COLO829 (cell line): ENCODE results near the gene MAGEH1.
"Not testable (repeated sequence)": the region's sequence is repeated elsewhere in the genome, so short reads cannot be mapped to it uniquely, and the experiment has no call there.

Experiments used
- DNase-seq: peaks from one replicate; pipeline ENCODE4 v3.0.0; 2012; ENCODE audit warnings: low spot score

The MAGEH1 gene, protein sequence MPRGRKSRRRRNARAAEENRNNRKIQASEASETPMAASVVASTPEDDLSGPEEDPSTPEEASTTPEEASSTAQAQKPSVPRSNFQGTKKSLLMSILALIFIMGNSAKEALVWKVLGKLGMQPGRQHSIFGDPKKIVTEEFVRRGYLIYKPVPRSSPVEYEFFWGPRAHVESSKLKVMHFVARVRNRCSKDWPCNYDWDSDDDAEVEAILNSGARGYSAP

DNA sequence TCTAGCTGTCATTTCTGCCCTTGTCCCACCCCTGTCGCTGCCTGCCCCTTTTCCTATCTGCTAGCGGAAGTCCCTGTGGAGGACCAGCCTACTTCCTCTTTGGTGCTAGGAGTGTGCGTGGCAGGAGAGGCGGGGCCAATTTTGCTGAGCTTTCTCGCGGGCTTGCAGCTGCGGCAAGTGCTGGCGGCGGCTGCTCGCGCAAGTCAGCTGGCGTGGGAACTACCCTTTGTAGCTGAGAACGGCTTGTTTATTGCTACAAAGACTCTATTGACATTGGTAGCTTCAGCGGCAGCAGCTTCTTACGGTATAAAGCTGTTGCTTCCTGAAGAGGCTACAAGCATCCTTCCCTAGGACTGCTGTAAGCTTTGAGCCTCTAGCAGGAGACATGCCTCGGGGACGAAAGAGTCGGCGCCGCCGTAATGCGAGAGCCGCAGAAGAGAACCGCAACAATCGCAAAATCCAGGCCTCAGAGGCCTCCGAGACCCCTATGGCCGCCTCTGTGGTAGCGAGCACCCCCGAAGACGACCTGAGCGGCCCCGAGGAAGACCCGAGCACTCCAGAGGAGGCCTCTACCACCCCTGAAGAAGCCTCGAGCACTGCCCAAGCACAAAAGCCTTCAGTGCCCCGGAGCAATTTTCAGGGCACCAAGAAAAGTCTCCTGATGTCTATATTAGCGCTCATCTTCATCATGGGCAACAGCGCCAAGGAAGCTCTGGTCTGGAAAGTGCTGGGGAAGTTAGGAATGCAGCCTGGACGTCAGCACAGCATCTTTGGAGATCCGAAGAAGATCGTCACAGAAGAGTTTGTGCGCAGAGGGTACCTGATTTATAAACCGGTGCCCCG is at the start of gene MAGEH1:
Gene MAGEH1, plus strand, starts transcription at position 138 of the 843 bp plus-strand sequence. Its CDS starts 248 bp downstream, at position 386.
- peak; percentile 56 for DNase-seq

DNA sequence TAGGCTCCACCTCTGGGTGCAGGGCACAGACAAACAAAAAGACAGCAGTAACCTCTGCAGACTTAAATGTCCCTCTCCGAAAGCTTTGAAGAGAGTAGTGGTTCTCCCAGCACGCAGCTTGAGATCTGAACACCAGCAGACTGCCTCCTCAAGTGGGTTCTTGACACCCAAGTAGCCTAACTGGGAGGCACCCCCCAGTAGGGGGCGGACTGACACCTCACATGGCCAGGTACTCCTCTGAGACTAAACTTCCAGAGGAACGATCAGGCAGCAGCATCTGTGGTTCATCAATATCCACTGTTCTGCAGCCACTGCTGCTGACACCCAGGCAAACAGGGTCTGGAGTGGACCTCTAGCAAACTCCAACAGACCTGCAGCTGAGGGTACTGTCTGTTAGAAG is 24.8 kb upstream of the MAGEH1 start:
- DNase-seq: not testable (repeated sequence)

DNA sequence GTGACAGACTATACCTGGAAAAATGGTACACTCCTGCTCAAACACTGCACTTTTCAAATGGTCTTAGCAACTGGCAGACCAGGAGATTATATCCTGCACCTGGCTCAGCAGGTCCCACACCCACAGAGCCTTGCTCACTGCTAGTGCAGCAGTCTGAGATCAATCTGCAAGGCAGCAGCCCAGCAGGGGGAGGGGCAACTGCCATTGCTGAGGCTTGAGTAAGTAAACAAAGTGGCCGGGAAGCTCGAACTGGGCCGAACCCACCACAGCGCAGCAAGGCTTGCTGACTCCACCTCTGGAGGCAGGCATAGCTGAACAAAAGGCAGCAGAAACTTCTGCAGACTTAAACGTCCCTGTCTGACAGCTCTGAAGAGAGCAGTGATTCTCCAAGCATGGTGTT is 8.5 kb upstream of the MAGEH1 start:
- not testable (repeated sequence) for DNase-seq

DNA sequence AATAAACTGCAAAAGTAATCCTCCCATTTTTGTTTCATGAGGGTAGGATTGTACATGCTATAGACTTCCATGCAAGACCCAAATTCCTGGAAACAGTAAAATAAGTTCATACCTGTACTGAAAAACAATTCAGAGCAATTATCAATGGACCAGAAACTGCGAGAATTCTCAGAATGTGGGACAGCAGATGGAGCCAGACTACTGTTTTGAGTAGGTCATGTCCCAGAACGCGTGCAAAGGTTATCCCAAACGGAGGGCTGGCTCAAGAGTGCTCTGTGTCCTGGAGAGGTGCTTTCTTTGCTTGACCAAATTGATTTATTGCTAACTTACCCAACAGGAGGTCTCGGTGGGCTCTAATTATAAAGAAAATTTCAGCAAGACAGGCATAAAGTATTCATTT is 1.7 kb upstream of the MAGEH1 start:
- DNase-seq: no peak

DNA sequence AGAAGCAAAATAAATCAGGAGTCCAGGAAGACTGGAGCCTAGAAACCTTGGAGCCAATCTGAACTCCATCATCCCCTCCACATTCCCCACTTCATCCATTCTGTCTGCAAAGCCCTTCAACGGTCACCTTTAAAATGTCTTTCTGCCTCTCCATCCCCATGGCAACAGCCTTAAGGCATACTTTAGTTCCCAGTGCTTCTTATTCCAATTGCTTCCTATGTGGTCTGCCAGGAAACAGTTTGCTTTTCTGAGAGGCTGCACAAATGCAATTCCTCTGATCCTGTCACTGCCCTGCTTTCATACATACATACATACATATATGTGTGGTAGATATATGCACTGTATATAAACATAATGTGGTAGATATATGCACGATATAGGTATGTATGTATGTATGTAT is 786 bp upstream of the MAGEH1 start:
- no peak for DNase-seq

DNA sequence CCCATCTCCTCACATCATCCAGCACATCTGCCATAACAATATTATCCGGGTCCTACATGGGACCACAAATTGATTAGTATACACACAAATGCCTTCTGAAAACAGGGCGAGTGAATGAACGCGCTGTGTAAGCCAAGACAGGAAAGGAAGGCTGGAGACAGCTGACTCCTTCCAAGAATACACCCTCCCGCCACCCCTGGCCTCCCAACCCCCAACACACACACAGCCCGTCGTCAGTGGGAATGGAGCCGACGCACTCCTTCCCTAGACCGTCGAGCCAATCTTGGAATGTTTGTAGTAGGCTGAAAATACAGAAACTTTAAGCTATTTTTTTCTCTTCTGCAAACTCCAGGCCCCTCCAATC is 319 bp upstream of the MAGEH1 start:
- peak; percentile 2 for DNase-seq

DNA sequence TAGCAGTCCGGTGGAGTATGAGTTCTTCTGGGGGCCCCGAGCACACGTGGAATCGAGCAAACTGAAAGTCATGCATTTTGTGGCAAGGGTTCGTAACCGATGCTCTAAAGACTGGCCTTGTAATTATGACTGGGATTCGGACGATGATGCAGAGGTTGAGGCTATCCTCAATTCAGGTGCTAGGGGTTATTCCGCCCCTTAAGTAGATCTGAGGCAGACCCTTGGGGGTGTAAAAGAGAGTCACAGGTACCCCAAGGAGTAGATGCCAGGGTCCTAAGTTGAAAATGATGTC is 852 bp downstream of the MAGEH1 start:
- no peak for DNase-seq

DNA sequence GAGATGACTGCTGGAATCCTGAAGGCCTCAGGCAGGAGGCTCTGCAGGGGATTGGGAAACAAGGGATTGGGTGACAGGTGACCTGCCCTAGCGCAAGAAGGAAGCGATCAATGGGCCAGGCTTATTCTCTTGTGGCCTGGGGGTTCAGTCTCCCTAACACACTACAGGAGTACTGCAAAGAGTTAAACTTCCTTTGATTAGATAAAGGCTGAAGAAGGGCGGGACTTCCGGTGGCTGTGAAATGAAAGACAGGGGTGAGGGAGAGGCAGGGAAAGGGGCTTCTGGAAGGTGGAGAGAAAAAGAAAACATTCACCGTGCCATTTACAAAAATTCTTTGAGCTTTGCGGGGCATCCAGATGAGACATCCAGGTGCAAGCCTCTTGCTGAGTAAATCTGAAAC is 3.8 kb downstream of the MAGEH1 start:
- DNase-seq: not testable (repeated sequence)

DNA sequence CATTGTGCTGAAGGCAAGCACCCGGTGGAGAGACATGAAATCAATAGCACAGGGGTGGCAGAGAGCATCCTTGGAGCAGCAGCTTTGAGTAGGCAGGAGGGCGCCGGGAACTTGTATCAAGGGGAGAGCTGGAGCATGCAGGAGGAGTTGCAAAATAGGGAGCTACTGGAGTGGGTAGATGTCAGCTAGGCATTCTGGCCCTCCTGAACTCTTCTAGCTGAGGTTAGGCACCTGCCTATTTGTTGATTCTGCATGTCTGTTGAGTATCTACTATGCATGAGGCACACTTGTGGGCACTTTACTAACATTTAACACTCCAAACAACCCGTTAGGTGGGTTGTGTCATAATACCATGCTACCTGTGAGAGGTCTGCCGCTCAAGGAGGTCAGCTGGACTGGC is 7.5 kb downstream of the MAGEH1 start:
- not testable (repeated sequence) for DNase-seq

DNA sequence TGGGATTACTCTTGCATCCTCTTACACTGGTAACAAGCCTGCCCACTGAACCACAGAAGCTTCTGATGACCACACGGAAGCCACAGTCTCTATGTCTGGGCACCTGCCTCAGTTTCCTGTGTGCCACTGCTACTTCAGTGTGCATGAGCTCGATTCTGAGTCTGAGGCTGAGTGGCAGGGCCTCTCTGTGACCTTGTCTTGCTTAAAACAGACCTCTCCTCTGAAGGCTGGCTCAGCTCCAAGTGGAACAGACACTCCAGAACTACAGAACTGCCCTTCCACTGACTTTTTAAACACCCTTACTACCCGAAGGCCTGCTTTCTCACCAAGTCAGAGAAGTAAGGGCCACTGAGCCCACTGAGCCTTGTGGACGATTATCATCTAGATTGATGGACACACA is 8.0 kb downstream of the MAGEH1 start:
- not testable (repeated sequence) for DNase-seq

DNA sequence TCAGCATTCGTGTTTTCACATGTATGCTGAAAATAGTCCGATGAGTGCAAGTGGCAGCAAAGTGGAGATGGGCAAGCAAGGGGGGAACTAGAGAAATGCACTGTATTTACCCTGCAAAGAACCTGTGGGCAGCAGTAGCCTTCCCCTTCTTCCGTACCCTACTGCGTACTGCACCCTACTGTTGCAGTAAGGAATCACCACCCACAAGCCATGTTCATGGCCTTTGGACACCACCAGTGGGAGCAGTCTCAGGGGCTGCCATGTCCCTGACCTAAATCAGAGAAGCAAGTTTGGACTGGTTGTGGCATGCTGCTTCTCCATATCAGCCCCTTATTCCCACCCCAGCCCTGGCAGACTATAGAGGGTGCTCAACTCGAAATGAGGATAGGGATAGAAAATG is 12.1 kb downstream of the MAGEH1 start:
- DNase-seq: not testable (repeated sequence)

DNA sequence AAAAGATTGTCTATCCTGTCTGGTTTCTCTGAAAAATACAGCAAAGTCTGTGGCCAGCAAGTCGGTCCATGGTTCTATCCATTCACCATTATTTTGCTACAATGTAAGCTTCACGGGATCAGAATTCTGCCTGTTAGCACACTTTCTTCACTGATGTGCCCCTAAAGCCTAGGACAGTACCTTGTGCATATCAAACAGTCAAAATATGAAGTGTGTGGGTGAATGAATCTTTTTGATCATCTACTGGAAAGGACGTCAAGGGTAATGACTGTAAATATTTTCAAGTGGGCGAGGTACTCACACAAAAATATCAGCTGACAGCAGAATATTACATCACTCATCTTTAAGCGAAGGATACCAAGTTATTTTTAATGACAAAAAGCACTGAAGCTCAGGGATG is 13.2 kb downstream of the MAGEH1 start:
- not testable (repeated sequence) for DNase-seq

DNA sequence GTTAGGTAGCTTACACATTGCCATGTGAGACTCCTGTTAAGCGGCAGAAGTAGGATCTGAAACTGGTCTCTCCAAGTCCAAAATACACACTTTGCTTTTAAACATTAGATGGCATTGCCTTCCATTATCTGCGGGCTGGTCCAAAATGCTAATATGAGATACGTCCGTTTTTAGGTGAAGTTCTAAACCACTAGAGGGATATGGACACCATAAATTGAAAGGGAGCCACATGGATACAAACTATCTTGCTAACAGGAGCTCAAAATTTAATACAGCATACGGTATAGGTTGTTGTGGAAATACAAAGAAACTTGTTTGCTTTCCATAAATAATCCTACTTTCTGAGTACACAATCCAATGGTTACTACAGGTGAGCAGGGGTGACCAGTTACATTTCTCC is 13.9 kb downstream of the MAGEH1 start:
- not testable (repeated sequence) for DNase-seq

DNA sequence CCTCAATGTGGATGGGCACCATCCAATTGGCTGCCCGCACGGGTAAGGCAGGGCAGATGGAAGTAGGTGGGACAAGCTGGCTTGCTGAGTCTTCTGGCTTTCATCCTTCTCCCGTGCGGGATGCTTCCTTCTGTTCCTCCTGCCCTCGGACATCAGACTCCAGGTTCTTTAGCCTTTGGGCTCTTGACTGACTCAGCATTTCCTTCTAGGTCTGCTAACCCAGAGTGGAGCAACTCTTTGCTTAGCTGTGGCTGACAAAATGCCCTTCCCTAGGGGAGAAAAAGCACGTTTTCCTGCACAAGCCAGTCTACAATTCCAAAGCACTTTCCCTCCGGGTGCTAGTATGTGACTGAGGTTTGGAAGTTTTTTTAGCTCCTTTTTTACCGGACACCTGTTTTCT is 28.0 kb downstream of the MAGEH1 start:
- DNase-seq: not testable (repeated sequence)

DNA sequence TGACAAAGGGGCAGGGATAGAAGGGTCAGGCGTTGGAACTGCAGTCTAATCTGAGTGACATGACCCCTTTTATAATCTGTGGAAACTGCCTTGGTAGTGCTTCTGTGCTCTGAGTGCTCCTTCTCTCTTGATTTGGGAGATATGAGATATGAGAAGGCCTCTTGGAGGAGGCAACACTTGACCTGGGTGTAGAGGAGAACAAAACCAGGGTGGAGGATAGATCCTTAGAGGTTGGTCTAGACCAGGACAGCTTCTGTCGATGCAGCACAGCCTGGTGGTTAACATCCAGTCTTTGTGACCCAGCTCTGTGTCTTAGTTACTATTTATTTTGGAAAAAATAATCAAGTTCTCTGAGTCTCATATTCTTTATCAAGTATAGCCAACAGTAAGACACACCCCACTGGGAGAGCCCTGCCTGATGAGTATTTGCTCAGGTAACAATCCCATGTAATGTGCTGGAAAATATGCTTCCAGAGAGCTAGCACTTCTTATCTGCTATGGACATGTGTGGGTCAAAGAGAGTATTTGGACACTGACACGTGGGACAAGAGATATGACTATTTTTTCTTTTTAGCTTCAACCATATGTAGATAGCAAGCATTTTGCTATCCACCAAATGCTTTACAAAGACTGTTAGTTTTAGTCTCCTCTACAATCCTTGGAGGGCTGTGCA is 28.6 kb downstream of the MAGEH1 start:
- DNase-seq: no peak

DNA sequence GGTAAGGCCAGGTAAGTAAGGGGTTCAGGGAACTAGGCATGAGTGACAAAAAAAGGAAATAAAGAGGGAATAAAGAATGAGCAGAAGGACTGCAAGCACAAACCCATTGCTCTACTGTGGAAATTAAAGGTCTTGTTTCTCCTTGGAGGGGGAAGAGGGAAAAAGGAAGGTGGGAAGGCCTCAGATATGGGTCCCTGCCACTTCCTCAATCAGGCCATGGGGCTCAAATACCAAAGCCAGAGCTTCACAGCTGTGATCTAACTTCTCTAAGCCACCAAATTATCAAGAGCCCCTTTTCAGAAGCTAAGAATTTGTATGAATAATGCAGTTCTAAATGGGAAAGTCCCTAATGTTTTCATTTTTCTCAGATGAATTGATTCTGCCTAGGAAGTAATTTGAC is 33.0 kb downstream of the MAGEH1 start:
- DNase-seq: no peak

DNA sequence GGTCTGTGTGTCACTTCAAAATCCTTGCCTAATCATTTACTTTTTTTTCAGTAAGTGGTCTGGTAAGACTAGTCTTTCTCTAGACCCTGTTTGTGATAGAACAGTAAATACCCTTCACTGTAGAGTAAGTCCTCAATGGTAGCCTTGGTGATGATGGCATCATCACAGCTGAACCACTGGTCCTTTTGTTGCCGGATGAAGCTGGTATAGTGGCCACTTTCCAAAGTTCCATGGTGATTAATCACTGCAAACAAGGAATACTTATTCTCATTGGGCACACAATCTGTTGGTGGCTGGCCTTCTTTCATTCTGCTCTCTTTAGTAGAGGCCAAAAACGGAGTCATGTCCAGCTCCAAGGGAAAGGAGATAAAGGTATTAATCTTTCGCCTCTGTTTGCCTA is 34.8 kb downstream of the MAGEH1 start:
- DNase-seq: no peak

DNA sequence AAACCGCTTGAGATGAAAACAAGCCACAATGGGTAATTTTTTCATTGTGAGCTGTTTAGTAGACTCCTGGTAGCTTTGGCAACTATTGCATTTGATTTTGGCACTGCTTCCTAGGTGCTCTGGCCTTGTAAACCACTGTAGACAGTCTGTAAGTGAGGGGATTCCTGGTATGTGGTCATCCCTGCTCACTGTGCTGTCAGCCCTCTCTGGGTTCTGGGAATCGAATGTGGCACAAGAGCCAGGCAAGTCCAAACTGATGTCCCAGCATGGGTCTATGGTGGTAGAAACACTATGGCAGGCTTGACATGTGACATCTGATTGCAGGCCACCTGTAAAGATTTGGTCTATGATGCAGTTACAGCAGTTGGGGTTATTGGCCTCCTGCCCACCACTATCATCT is 35.2 kb downstream of the MAGEH1 start:
- DNase-seq: no peak

DNA sequence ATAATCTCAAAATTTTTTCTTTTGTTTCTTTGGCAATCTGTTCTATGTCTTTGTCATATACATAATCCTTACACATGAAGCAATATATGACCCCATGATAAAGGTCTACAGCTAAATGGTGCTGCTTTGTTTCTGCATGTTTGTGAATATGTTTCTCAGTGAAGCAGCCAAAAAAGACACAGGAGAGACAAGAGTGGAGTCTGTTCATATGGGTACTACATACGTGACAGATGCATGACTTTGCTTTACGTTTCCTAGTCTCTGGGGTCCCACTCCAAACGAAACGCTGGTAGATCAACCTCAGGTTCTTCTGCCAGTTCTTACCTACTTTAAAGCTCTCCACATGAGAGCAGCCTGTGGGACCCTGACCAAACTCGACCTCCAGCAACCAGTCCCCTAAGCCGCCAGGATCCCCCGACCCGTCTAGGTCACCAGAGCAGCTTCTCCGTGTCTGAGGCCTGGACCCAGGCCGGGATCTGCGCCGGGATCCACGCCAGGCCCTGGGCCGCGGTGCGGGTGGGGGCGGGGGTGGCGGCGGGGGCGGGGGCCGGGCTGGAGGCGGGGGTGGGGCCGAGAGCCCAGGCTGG is 36.2 kb downstream of the MAGEH1 start:
- no peak for DNase-seq

DNA sequence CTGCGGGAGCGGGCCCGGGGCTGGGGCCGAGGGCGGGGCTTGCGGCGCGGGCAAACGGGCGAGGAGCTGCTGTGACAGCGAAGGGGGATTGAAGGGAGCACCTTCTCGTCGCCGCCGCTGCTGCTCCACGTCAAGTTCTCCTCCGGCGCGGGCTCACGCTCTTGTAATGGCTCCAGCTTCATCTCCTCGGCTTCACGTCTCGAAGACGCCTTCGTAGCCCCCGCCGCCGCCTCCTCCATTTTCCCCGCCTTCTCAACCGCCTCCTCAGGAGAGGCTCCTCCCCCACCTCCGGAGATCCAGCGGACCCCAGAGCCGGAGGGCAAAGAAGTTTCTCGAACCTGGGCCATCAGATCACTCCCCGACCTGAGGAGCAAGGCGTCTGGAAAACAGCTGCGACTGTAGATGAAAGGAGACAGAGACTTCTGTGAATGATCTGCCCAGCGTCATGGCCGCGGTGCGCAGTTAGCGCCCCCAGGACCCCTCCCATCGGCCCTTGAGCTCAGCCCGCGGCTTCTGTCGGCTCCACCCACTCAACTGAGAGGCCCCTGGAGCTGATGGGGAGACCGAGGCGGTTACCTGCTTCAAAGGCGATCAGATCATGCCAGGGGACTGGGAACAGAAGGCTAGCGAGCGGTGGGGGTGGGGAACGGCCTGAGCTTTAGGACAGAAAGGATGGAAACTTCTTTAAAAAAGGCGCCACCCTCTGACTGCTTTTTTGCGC is 36.8 kb downstream of the MAGEH1 start:
- no peak for DNase-seq

DNA sequence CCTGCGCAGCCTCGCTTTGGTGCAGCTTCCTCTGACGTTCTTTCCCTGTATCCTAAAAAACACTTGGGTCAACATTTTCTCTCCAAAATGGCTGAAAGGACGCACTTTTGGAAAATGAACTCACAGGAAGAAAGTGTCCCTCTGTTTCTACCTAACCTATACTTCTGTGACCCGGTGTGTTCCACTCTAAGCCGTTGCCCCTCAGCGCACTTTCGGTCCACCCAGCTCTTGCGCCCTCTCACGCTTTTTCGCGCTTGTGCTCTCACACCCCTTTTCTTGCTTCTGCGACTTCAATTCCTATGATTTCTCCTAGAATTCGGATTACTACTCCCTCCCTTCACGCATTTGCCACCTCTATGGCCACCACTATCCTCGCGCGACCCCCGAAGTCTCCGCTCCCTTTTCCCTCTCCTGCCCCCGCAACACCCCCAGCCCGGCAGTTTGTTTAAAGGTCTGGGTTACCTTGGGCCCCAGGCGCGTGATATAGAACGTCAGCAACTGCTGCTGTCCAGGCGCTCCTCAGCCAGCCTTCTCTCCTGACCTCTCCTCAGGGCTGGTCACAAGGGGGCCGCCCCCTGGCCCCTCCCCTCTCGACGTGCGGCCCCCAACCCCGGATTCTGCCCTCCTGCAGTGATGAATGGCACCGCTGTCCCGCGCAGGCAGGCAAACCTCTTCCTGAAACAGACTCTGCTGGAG is 37.5 kb downstream of the MAGEH1 start, which contains the start of gene USP51:
Gene USP51, minus strand, starts transcription at position 535 of the 696 bp plus-strand sequence. CDS start 909 bp downstream, outside the sequence.
- DNase-seq: no peak
